ENCODE data around the gene PFDN4. TPM values are rescaled to one million over a fixed set of nuclear protein-coding genes. Genes with fewer than 3 reads are reported as not detected.

Gene PFDN4
- total and polyA plus RNA-seq, 2 of the 13 experiments (the other 11 are each of a cell fraction or from before 2014, with no cell fraction given): 59.8 to 227 TPM

GRCh38 chr20:54163402-54163801, 44.5 kb upstream of the PFDN4 start (continued):
- TF ChIP-seq ZNF609 (CRISPR knock-in tag; IDR thresholded peaks at IDR 0.05; ENCODE audit: borderline replicate concordance) (no peak), NRL (CRISPR knock-in tag; IDR thresholded peaks at IDR 0.05; ENCODE audit: borderline replicate concordance) (no peak), MXD1 (CRISPR knock-in tag; IDR thresholded peaks at IDR 0.05) (no peak), ZSCAN31 (CRISPR knock-in tag; IDR thresholded peaks at IDR 0.05; ENCODE audit: low read depth) (no peak), ZNF605 (CRISPR knock-in tag; IDR thresholded peaks at IDR 0.05) (no peak), MED8 (CRISPR knock-in tag; IDR thresholded peaks at IDR 0.05; ENCODE audit: insufficient replicate concordance) (no peak), KDM5A (IDR thresholded peaks at IDR 0.05; ENCODE audit: borderline replicate concordance, low read length) (no peak), ARNT (IDR thresholded peaks at IDR 0.05) (no peak), XBP1 (CRISPR knock-in tag; IDR thresholded peaks at IDR 0.05) (no peak), FOXK1 (CRISPR knock-in tag; IDR thresholded peaks at IDR 0.05; ENCODE audit: borderline replicate concordance, low read depth) (no peak)
- TF ChIP-seq, protein P1, sequence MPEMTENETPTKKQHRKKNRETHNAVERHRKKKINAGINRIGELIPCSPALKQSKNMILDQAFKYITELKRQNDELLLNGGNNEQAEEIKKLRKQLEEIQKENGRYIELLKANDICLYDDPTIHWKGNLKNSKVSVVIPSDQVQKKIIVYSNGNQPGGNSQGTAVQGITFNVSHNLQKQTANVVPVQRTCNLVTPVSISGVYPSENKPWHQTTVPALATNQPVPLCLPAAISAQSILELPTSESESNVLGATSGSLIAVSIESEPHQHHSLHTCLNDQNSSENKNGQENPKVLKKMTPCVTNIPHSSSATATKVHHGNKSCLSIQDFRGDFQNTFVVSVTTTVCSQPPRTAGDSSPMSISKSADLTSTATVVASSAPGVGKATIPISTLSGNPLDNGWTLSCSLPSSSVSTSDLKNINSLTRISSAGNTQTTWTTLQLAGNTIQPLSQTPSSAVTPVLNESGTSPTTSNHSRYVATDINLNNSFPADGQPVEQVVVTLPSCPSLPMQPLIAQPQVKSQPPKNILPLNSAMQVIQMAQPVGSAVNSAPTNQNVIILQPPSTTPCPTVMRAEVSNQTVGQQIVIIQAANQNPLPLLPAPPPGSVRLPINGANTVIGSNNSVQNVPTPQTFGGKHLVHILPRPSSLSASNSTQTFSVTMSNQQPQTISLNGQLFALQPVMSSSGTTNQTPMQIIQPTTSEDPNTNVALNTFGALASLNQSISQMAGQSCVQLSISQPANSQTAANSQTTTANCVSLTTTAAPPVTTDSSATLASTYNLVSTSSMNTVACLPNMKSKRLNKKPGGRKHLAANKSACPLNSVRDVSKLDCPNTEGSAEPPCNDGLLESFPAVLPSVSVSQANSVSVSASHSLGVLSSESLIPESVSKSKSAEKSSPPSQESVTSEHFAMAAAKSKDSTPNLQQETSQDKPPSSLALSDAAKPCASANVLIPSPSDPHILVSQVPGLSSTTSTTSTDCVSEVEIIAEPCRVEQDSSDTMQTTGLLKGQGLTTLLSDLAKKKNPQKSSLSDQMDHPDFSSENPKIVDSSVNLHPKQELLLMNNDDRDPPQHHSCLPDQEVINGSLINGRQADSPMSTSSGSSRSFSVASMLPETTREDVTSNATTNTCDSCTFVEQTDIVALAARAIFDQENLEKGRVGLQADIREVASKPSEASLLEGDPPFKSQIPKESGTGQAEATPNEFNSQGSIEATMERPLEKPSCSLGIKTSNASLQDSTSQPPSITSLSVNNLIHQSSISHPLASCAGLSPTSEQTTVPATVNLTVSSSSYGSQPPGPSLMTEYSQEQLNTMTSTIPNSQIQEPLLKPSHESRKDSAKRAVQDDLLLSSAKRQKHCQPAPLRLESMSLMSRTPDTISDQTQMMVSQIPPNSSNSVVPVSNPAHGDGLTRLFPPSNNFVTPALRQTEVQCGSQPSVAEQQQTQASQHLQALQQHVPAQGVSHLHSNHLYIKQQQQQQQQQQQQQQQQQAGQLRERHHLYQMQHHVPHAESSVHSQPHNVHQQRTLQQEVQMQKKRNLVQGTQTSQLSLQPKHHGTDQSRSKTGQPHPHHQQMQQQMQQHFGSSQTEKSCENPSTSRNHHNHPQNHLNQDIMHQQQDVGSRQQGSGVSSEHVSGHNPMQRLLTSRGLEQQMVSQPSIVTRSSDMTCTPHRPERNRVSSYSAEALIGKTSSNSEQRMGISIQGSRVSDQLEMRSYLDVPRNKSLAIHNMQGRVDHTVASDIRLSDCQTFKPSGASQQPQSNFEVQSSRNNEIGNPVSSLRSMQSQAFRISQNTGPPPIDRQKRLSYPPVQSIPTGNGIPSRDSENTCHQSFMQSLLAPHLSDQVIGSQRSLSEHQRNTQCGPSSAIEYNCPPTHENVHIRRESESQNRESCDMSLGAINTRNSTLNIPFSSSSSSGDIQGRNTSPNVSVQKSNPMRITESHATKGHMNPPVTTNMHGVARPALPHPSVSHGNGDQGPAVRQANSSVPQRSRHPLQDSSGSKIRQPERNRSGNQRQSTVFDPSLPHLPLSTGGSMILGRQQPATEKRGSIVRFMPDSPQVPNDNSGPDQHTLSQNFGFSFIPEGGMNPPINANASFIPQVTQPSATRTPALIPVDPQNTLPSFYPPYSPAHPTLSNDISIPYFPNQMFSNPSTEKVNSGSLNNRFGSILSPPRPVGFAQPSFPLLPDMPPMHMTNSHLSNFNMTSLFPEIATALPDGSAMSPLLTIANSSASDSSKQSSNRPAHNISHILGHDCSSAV (CRISPR knock-in tag; IDR thresholded peaks at IDR 0.05; ENCODE audit: borderline replicate concordance): no peak
- TF ChIP-seq, protein P2, sequence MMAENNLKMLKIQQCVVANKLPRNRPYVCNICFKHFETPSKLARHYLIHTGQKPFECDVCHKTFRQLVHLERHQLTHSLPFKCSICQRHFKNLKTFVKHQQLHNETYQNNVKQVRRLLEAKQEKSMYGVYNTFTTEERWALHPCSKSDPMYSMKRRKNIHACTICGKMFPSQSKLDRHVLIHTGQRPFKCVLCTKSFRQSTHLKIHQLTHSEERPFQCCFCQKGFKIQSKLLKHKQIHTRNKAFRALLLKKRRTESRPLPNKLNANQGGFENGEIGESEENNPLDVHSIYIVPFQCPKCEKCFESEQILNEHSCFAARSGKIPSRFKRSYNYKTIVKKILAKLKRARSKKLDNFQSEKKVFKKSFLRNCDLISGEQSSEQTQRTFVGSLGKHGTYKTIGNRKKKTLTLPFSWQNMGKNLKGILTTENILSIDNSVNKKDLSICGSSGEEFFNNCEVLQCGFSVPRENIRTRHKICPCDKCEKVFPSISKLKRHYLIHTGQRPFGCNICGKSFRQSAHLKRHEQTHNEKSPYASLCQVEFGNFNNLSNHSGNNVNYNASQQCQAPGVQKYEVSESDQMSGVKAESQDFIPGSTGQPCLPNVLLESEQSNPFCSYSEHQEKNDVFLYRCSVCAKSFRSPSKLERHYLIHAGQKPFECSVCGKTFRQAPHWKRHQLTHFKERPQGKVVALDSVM (CRISPR knock-in tag; IDR thresholded peaks at IDR 0.05): no peak
